ENCODE measurements around the gene FMN2. TPM values are rescaled to one million over a fixed set of nuclear protein-coding genes. Genes with fewer than 3 reads are reported as not detected.

The FMN2 gene
- total RNA-seq, 1 experiment from 2014 or later, result 4.6 TPM

DNA sequence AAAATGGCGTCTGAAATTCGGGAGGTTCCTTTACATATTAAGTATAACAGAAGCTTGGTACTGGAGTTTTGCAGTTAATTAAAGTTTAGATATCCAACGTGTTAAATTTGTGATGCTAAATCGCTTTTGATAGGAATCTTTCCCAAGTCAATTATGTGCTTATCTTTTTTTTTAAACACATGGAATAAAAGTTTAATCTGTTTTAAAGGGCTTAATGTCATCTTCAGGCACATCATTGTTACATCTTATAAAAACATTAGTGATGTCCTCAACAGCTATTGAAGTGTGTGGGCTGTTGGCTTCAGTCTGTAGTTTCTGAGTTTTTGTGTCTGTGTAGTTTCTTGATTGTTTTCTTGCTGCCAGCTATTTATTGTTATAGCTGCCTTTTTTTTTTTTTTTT, 5.3 kb downstream of the FMN2 start:
- Histone ChIP-seq H3F3A (ENCODE audit: low read length, unreplicated experiment) (peaks cover 5% of the 10 kb centered on the region), H3K27me3 (ENCODE audit: low read length) (no peaks in the 10 kb centered on the region), H3K79me2 (ENCODE audit: low read length) (peaks cover 100% of the 10 kb centered on the region), H3K4me2 (ENCODE audit: low read length) (peak overlapping the region; percentile 96), H3K9me2 (replicated peaks; ENCODE audit: low read length) (no peaks in the 10 kb centered on the region), H3K4me3 (ENCODE audit: low read length) (no peak overlapping the region), H3K9ac (ENCODE audit: low read length) (no peak overlapping the region), H3K9me3 (ENCODE audit: low read length) (no peaks in the 10 kb centered on the region), H4K20me1 (ENCODE audit: low read length) (peaks cover 5% of the 10 kb centered on the region; the same call in 1 of the 2 replicates), H3K27ac (ENCODE audit: low read length) (no peak overlapping the region), H3K36me3 (ENCODE audit: low read depth, low read length) (no peaks in the 10 kb centered on the region), H2AFZ (ENCODE audit: low read length) (no peak overlapping the region), H3K4me1 (ENCODE audit: insufficient read depth, low read length) (peaks cover 69% of the 10 kb centered on the region)
- ATAC-seq (no peak), DNase-seq (no peak)
- intact Hi-C loops (cut with micrococcal nuclease), result no loop called here
- POLR2A ChIA-PET (ENCODE audit: unreplicated experiment), result no interaction called here
- CTCF ChIA-PET, result interaction anchor here (0.6 kb wide), 1 partner anchor 1142 kb away, joined by 3 read pairs; no protein-coding TSS in a partner anchor
- BruUV-seq (replicated peaks), result no TSS peak
- TF ChIP-seq EZH2phosphoT487 (IDR thresholded peaks at IDR 0.05; ENCODE audit: borderline replicate concordance, low read length), result no peak
- no peak for TF ChIP-seq EZH2 (IDR thresholded peaks at IDR 0.05; ENCODE audit: low read length, unreplicated experiment)
- no peak for TF ChIP-seq CTCF (conservative IDR thresholded peaks at IDR 0.05; ENCODE audit: low read depth, low read length)

DNA sequence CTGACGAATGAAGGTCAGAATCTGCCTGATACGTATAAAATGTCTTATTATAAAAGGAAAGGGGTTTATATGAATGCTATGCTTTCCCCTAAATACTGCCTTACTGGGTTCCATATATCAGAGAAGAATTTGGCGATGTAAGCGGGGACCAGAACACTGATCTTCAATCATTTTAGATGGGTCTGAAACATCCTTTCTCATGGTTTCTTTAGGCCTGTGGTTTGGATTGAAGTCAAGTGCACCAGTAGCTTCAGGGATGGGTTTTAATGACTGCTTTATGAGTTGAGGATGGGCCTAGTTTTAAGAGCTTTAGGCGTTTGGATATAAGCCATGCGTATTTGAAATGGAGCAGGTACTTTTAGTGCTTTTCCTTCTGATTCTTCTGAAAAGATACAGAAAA, 6.9 kb downstream of the FMN2 start:
- Histone ChIP-seq H3K4me2 (ENCODE audit: low read length) (peak overlapping the region; percentile 65), H3K79me2 (ENCODE audit: low read length) (peaks cover 100% of the 10 kb centered on the region), H3K9ac (ENCODE audit: low read length) (no peak overlapping the region), H3K27ac (ENCODE audit: low read length) (no peak overlapping the region), H3K4me3 (ENCODE audit: low read length) (peak overlapping the region; percentile 28; the same call in 1 of the 2 replicates), H3K27me3 (ENCODE audit: low read length) (no peaks in the 10 kb centered on the region), H3K9me2 (replicated peaks; ENCODE audit: low read length) (0 out of 2 replicates have a peak, but pooled peaks cover 4% of the 10 kb centered on the region), H3F3A (ENCODE audit: low read length, unreplicated experiment) (peaks cover 5% of the 10 kb centered on the region), H3K4me1 (ENCODE audit: insufficient read depth, low read length) (peaks cover 66% of the 10 kb centered on the region), H3K9me3 (ENCODE audit: low read length) (no peaks in the 10 kb centered on the region), H4K20me1 (ENCODE audit: low read length) (peaks cover 5% of the 10 kb centered on the region; the same call in 1 of the 2 replicates), H2AFZ (ENCODE audit: low read length) (no peak overlapping the region), H3K36me3 (ENCODE audit: low read depth, low read length) (no peaks in the 10 kb centered on the region)
- intact Hi-C loops (cut with micrococcal nuclease), result no loop called here
- CTCF ChIA-PET, result no interaction called here
- DNase-seq (peak; percentile 47), ATAC-seq (peak; percentile 4; the same call in 1 of the 2 replicates)
- no TSS peak for BruUV-seq (replicated peaks)
- POLR2A ChIA-PET (ENCODE audit: unreplicated experiment), result no interaction called here
- TF ChIP-seq EZH2phosphoT487 (IDR thresholded peaks at IDR 0.05; ENCODE audit: borderline replicate concordance, low read length) (no peak), EZH2 (IDR thresholded peaks at IDR 0.05; ENCODE audit: low read length, unreplicated experiment) (no peak), CTCF (conservative IDR thresholded peaks at IDR 0.05; ENCODE audit: low read depth, low read length) (no peak)

- DNase-seq, result no peak
- TF ChIP-seq EZH2 (IDR thresholded peaks at IDR 0.05; ENCODE audit: low read length, unreplicated experiment) (no peak), EZH2phosphoT487 (IDR thresholded peaks at IDR 0.05; ENCODE audit: borderline replicate concordance, low read length) (no peak), CTCF (conservative IDR thresholded peaks at IDR 0.05; ENCODE audit: low read depth, low read length) (no peak)
- intact Hi-C loops (cut with micrococcal nuclease), result no loop called here
- Histone ChIP-seq H3K9me3 (ENCODE audit: low read length) (no peaks in the 10 kb centered on the region), H3K9ac (ENCODE audit: low read length) (no peak overlapping the region), H3K36me3 (ENCODE audit: low read depth, low read length) (no peaks in the 10 kb centered on the region), H3K27ac (ENCODE audit: low read length) (peak overlapping the region; percentile 8), H3K4me1 (ENCODE audit: insufficient read depth, low read length) (peaks cover 60% of the 10 kb centered on the region), H3K4me2 (ENCODE audit: low read length) (peak overlapping the region; percentile 65), H3K27me3 (ENCODE audit: low read length) (no peaks in the 10 kb centered on the region), H4K20me1 (ENCODE audit: low read length) (no peaks in the 10 kb centered on the region), H3K9me2 (replicated peaks; ENCODE audit: low read length) (0 out of 2 replicates have a peak, but pooled peaks cover 4% of the 10 kb centered on the region), H3F3A (ENCODE audit: low read length, unreplicated experiment) (peaks cover 5% of the 10 kb centered on the region), H3K79me2 (ENCODE audit: low read length) (peaks cover 92% of the 10 kb centered on the region), H2AFZ (ENCODE audit: low read length) (peak overlapping the region; percentile 36; the same call in 1 of the 2 replicates), H3K4me3 (ENCODE audit: low read length) (peak overlapping the region; percentile 28; the same call in 1 of the 2 replicates)
- CTCF ChIA-PET, result no interaction called here
- no TSS peak for BruUV-seq (replicated peaks)
- POLR2A ChIA-PET (ENCODE audit: unreplicated experiment), result no interaction called here
- 0 out of 2 replicates have a peak, but pooled peaks have one; percentile 3 for ATAC-seq
These were observed 7.6 kb downstream of the FMN2 start for GRCh38 chr1:240099329-240099728.

Data from PC-3 (cell line).